Stimulated activated naive CD8-positive, alpha-beta T cell treated with anti-CD3 and anti-CD28 coated beads, Interleukin-15, Interleukin-2, amounts not matched to agents 100 ng/mL and 50 ng/mL, for 24 hours (primary cell): Measurements from ENCODE around the gene HOXC6.
"Not testable (repeated sequence)": the region's sequence is repeated elsewhere in the genome, so short reads cannot be mapped to it uniquely, and the experiment has no call there.

Experiments
- H3K27ac Mint-ChIP-seq: one replicate; pipeline ENCODE4 v1.8.0; 2021; ENCODE audit warnings: mild to moderate bottlenecking, mixed read lengths
- H3K27me3 Mint-ChIP-seq: one replicate; pipeline ENCODE4 v1.8.0; 2021; ENCODE audit warnings: mixed read lengths
- H3K36me3 Mint-ChIP-seq: one replicate; pipeline ENCODE4 v1.8.0; 2021; ENCODE audit warnings: low read depth, mixed read lengths
- H3K4me1 Mint-ChIP-seq: one replicate; pipeline ENCODE4 v1.8.0; 2021; ENCODE audit warnings: low read depth, mixed read lengths
- H3K4me3 Mint-ChIP-seq: one replicate; pipeline ENCODE4 v1.8.0; 2021; ENCODE audit warnings: mild to moderate bottlenecking, mixed read lengths
- H3K9me3 Mint-ChIP-seq: one replicate; pipeline ENCODE4 v1.8.0; 2021; ENCODE audit warnings: mixed read lengths

The HOXC6 gene

DNA sequence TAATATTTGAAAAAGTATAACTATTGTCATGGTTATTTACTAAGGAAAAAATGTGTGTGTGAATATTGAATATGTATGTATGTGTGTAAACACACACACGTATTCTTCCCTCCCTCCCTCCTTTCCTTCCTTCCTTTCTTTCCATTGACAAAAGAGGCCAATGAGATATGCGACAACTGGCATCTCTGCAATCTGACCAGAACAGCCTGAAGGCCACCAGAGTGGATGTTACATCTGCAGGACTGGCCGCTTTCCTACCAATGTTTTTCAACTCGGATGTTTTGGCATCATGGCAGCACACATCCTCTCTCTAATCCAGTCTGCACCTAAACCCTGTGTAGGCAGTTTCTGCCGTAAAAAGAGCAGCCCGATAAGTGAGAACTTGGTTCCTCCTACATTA, 46.1 kb downstream of the HOXC6 start:
- Mint-ChIP-seq H3K27me3 (peaks cover 13% of the 10 kb centered on the region), H3K4me3 (no peak overlapping the region), H3K9me3 (no peaks in the 10 kb centered on the region), H3K27ac (no peak overlapping the region), H3K4me1 (no peaks in the 10 kb centered on the region), H3K36me3 (no peaks in the 10 kb centered on the region)

GRCh38 chr12:54075409-54075808, 47.2 kb downstream of the HOXC6 start:
- Mint-ChIP-seq H3K36me3 (no peaks in the 10 kb centered on the region), H3K9me3 (no peaks in the 10 kb centered on the region), H3K4me3 (no peak overlapping the region), H3K27ac (no peak overlapping the region), H3K27me3 (peaks cover 13% of the 10 kb centered on the region), H3K4me1 (no peaks in the 10 kb centered on the region)

- no peaks in the 10 kb centered on the region for H3K9me3 Mint-ChIP-seq
- no peak overlapping the region for H3K27ac Mint-ChIP-seq
- no peaks in the 10 kb centered on the region for H3K36me3 Mint-ChIP-seq
- peaks cover 2% of the 10 kb centered on the region for H3K4me1 Mint-ChIP-seq
- H3K27me3 Mint-ChIP-seq: peaks cover 9% of the 10 kb centered on the region
- no peak overlapping the region for H3K4me3 Mint-ChIP-seq
Observed at GRCh38 chr12:54075974-54076373, 47.7 kb downstream of the HOXC6 start.

DNA sequence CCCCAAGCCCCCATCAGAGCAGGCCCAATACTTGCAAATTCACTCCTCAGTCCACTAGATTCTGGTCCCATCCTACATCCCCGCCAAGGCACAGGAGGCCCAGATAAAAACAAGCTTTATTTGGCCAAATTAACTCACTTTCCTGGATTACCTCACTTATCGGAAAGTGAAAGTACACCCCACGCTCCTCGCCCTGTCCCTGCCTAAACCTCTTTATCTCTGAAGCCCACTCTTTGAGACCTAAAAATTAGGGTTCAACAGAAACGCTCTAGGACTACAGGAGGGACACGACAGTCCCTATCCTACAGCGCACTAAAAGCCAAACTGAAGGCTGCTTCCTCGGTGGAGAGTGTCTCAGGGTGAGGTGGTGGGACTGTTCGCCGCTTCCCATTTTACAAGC, 49.6 kb downstream of the HOXC6 start:
- not testable (repeated sequence) for H3K36me3 Mint-ChIP-seq, H3K4me3 Mint-ChIP-seq, H3K9me3 Mint-ChIP-seq, H3K27ac Mint-ChIP-seq, H3K27me3 Mint-ChIP-seq
- H3K4me1 Mint-ChIP-seq: peaks cover 17% of the 10 kb centered on the region

DNA sequence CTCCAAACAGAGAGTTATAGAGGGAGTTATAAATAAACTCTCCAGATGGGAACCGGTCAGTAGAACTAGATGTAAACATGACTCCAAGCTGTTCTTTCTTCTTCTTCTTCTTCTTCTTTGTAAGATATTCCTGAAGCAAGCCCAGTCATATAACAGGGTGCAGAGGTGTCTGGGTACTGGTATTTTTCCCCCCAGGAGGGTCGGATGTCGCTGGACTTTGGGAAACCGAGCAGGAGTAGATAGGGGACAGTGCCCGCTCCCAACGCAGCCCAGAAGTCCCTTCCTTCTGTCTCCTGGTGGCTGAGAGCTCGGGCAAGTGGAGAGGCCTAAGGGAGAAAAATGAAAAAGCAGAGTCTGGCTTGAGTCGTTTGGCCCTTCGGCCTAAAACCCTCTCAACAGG, 50.9 kb downstream of the HOXC6 start:
- H3K27me3 Mint-ChIP-seq, H3K36me3 Mint-ChIP-seq, H3K4me3 Mint-ChIP-seq, H3K27ac Mint-ChIP-seq, H3K9me3 Mint-ChIP-seq: not testable (repeated sequence)
- peaks cover 27% of the 10 kb centered on the region for H3K4me1 Mint-ChIP-seq
